IPS DF 19.7 (cell line): ENCODE results near the gene CPNE9.
A peak's percentile ranks its signal among the peaks of the same experiment; 100 is the strongest.
"Not testable (repeated sequence)": the region's sequence is repeated elsewhere in the genome, so short reads cannot be mapped to it uniquely, and the experiment has no call there.

Source experiments
- DNase-seq: peaks from one replicate; pipeline ENCODE4 v3.0.0-alpha.2; 2013; ENCODE audit warnings: low read depth, low spot score

The CPNE9 gene

GRCh38 chr3:9746330-9746729 is 42.7 kb downstream of the CPNE9 start:
- no peak for DNase-seq

- no peak for DNase-seq
Observed at GRCh38 chr3:9747267-9747666, 43.6 kb downstream of the CPNE9 start.

- DNase-seq = no peak
Observed at GRCh38 chr3:9748031-9748430, 44.4 kb downstream of the CPNE9 start.

- DNase-seq = no peak
Observed at GRCh38 chr3:9749296-9749644, 45.6 kb downstream of the CPNE9 start.

- DNase-seq = peak; percentile 94
Observed at GRCh38 chr3:9749645-9750555, 46.3 kb downstream of the CPNE9 start, which contains the start of gene OGG1. OGG1 (plus strand) TSS chr3:9749952; CDS start chr3:9750287, 335 bp downstream.

- no peak for DNase-seq
Observed at GRCh38 chr3:9750556-9751411, 47.2 kb downstream of the CPNE9 start.

- no peak for DNase-seq
Observed at GRCh38 chr3:9754678-9755077, 51.0 kb downstream of the CPNE9 start.

GRCh38 chr3:9757427-9757826 is 53.8 kb downstream of the CPNE9 start:
- no peak for DNase-seq

- no peak for DNase-seq
Observed at GRCh38 chr3:9760779-9761505, 57.3 kb downstream of the CPNE9 start.

GRCh38 chr3:9761919-9762318 is 58.3 kb downstream of the CPNE9 start:
- no peak for DNase-seq

- DNase-seq = no peak
Observed at GRCh38 chr3:9762871-9763270, 59.2 kb downstream of the CPNE9 start.

- no peak for DNase-seq
Observed at GRCh38 chr3:9765865-9766264, 62.2 kb downstream of the CPNE9 start.

- no peak for DNase-seq
Observed at GRCh38 chr3:9767418-9767817, 63.8 kb downstream of the CPNE9 start.

- no peak for DNase-seq
Observed at GRCh38 chr3:9768141-9768775, 64.6 kb downstream of the CPNE9 start.

- DNase-seq = no peak
Observed at GRCh38 chr3:9769012-9769411, 65.4 kb downstream of the CPNE9 start.

GRCh38 chr3:9769426-9770275 is 66.0 kb downstream of the CPNE9 start, which contains the start of gene CAMK1:
CAMK1 (minus strand) TSS chr3:9769947; CDS start chr3:9767749, 2,198 bp downstream.
- no peak for DNase-seq

- DNase-seq = no peak
Observed at GRCh38 chr3:9770276-9770812, 66.7 kb downstream of the CPNE9 start.

- DNase-seq = not testable (repeated sequence)
Observed at GRCh38 chr3:9771007-9771406, 67.4 kb downstream of the CPNE9 start.

GRCh38 chr3:9776896-9777693 is 73.5 kb downstream of the CPNE9 start:
- no peak for DNase-seq
